ENCODE measurements around the gene SLIT3.

The SLIT3 gene

DNA sequence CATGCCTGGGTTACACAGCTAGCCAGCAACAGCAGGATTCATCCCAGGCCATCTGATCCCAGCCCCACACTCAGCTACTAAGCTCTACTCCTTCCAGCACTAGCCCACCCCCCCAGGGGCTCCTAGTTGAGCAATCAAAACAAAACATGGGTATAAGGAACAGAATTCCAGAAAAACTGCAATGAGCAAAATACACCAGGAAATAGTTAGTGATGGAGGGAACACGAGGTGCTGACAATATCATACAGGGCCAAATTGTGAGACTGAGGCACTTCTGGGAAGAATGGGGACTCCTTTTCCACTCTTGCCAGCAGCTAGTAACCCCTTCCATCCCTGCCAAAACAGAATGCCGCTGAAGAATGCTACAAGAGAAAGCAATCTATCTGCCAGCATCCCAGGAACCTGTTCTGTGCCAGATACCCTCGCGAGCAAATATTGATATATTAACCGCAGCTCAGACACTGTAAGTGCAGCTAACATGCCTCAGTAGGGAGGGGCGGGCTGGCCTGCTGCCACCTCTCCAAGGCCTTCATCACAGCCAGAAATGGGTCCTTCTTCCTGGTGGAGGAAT is 161.4 kb downstream of the SLIT3 start:
- no peak for TF ChIP-seq CTCF (IDR thresholded peaks at IDR 0.05; ENCODE audit: insufficient read depth, missing control alignments)
- FAIRE-seq (no peak), DNase-seq (ENCODE audit: insufficient read length, low spot score) (no peak)

GRCh38 chr5:169133531-169133930 is 167.4 kb downstream of the SLIT3 start:
- FAIRE-seq (no peak), DNase-seq (ENCODE audit: insufficient read length, low spot score) (no peak)
- no peak for TF ChIP-seq CTCF (IDR thresholded peaks at IDR 0.05; ENCODE audit: insufficient read depth, missing control alignments)

- no peak for FAIRE-seq
- TF ChIP-seq CTCF (IDR thresholded peaks at IDR 0.05; ENCODE audit: insufficient read depth, missing control alignments) = no peak
- DNase-seq (ENCODE audit: insufficient read length, low spot score) = no peak
Observed at GRCh38 chr5:169132302-169132660, 168.7 kb downstream of the SLIT3 start.

DNA sequence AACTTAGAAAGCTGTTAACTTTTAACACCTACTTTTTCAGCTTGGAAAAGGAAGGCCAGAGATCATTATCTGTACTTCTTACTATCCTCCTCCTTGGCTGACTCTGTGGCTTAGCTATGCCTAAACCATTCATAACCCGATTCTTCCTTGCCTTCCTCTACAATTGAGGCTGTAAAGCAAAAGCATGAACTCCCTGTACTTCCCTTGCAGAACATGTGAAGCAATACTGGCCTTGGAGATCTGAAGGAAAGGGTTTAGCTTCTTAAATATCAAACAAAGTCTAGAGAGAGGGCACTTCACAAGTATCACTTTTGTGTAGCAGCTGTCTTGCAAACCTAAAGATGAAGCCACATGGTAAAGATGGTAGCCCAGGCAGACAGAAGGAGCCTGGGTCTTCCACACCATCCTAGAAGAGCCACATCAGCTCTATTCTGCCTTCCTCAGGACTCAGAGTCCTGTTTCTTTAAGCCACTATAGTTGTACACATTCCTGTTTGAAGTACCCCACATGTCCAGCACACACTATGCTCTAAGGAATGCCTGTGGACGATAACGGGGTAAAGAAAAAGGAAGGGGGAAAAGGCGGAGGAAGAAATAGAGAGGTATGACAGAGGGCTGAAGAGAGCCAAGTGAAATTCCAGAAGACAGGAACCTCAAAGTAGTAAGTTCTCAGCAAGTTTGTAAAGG is 169.2 kb downstream of the SLIT3 start:
- no peak for FAIRE-seq
- no peak for DNase-seq (ENCODE audit: insufficient read length, low spot score)
- no peak for TF ChIP-seq CTCF (IDR thresholded peaks at IDR 0.05; ENCODE audit: insufficient read depth, missing control alignments)

DNA sequence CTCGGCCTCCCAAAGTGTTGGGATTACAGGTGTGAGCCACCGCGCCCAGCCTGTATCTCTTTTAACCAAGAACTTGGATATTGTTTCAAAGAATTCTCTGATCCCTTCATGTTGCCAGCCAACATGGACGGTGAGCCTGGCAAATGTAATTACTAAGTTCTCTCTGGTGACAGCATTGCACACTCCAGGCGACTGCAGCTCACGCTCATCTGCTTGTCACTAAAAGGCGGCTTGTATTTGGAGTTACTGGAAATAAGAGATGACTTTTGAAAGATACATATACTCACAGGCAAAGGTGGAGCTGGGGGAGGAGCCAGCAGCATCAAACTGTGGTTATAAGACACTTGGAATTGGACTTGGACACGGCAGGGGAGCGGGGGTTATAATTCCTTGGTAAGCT is 172.3 kb downstream of the SLIT3 start:
- DNase-seq (ENCODE audit: insufficient read length, low spot score) = no peak
- no peak for FAIRE-seq
- no peak for TF ChIP-seq CTCF (IDR thresholded peaks at IDR 0.05; ENCODE audit: insufficient read depth, missing control alignments)

- TF ChIP-seq CTCF (IDR thresholded peaks at IDR 0.05; ENCODE audit: insufficient read depth, missing control alignments) = no peak
- no peak for DNase-seq (ENCODE audit: insufficient read length, low spot score)
- no peak for FAIRE-seq
Observed at GRCh38 chr5:169127431-169127830, 173.5 kb downstream of the SLIT3 start.

- no peak for DNase-seq (ENCODE audit: insufficient read length, low spot score)
- TF ChIP-seq CTCF (IDR thresholded peaks at IDR 0.05; ENCODE audit: insufficient read depth, missing control alignments) = no peak
- FAIRE-seq = no peak
Observed at GRCh38 chr5:169126481-169127021, 174.4 kb downstream of the SLIT3 start.

Data from D721Med (cell line).